Astrocyte (in vitro differentiated cells and primary cell): ENCODE results near the gene SLC51B. TPM values are rescaled to one million over a fixed set of nuclear protein-coding genes. Genes with fewer than 3 reads are reported as not detected.

Source experiments
- DNase-seq: peaks from one replicate; pipeline ENCODE4 v3.0.0-alpha.2; 2010; ENCODE audit warnings: low read depth
- FAIRE-seq: peaks from 2 replicates; lab custom pipeline; 2011; peaks lifted over from hg19 to GRCh38; lab: Jason Lieb, UNC
- H2AFZ ChIP-seq: 2 replicates; pipeline ENCODE4 v1.6.0; 2012; ENCODE audit warnings: low read depth, low read length, inconsistent platforms
- H3K27ac ChIP-seq: 2 replicates; pipeline ENCODE4 v1.5.1; 2011; ENCODE audit warnings: low read depth, low read length, inconsistent platforms
- H3K27me3 ChIP-seq: 2 replicates; pipeline ENCODE4 v1.6.0; 2011; ENCODE audit warnings: low read length, inconsistent platforms; ENCODE audit not compliant: insufficient read depth
- H3K36me3 ChIP-seq: 2 replicates; pipeline ENCODE4 v1.5.1; 2011; ENCODE audit warnings: low read length, inconsistent platforms; ENCODE audit not compliant: insufficient read depth
- H3K4me1 ChIP-seq: 2 replicates; pipeline ENCODE4 v1.5.1; 2011; ENCODE audit warnings: low read length, inconsistent platforms; ENCODE audit not compliant: insufficient read depth
- H3K4me2 ChIP-seq: 2 replicates; pipeline ENCODE4 v1.6.0; 2012; ENCODE audit warnings: low read length, inconsistent platforms
- H3K4me3 ChIP-seq: 2 replicates; pipeline ENCODE4 v1.5.1; 2011; ENCODE audit warnings: low read depth, mild to moderate bottlenecking, low read length, inconsistent platforms; ENCODE audit not compliant: insufficient read depth
- H3K79me2 ChIP-seq: 2 replicates; pipeline ENCODE4 v1.6.0; 2012; ENCODE audit warnings: mild to moderate bottlenecking, low read length, inconsistent platforms; ENCODE audit not compliant: insufficient read depth
- H3K9ac ChIP-seq: 2 replicates; pipeline ENCODE4 v1.6.0; 2012; ENCODE audit warnings: mild to moderate bottlenecking, low read length, inconsistent platforms
- H3K9me3 ChIP-seq: 2 replicates; pipeline ENCODE4 v1.5.1; 2012; ENCODE audit warnings: low read depth, mild to moderate bottlenecking, low read length, inconsistent platforms; ENCODE audit not compliant: insufficient read depth
- H4K20me1 ChIP-seq: 2 replicates; pipeline ENCODE4 v1.6.0; 2012; ENCODE audit warnings: low read length, inconsistent platforms; ENCODE audit not compliant: insufficient read depth
- H3K27ac Mint-ChIP-seq: one replicate; pipeline ENCODE4 v1.8.0; 2021; ENCODE audit warnings: mild to moderate bottlenecking, mixed read lengths; ENCODE audit not compliant: unreplicated experiment
- H3K27me3 Mint-ChIP-seq: one replicate; pipeline ENCODE4 v1.8.0; 2021; ENCODE audit warnings: low read depth, mixed read lengths; ENCODE audit not compliant: unreplicated experiment
- H3K36me3 Mint-ChIP-seq: one replicate; pipeline ENCODE4 v1.8.0; 2021; ENCODE audit warnings: low read depth, mixed read lengths; ENCODE audit not compliant: unreplicated experiment
- H3K4me1 Mint-ChIP-seq: one replicate; pipeline ENCODE4 v1.8.0; 2021; ENCODE audit warnings: low read depth, mixed read lengths; ENCODE audit not compliant: unreplicated experiment
- H3K4me3 Mint-ChIP-seq: one replicate; pipeline ENCODE4 v1.8.0; 2021; ENCODE audit warnings: mild to moderate bottlenecking, moderate library complexity, mixed read lengths; ENCODE audit not compliant: unreplicated experiment
- H3K9me3 Mint-ChIP-seq: one replicate; pipeline ENCODE4 v1.8.0; 2021; ENCODE audit warnings: mild to moderate bottlenecking, mixed read lengths; ENCODE audit not compliant: unreplicated experiment
- EZH2 ChIP-seq: IDR thresholded peaks from 2 replicates; pipeline ENCODE4 v1.6.1; 2012; ENCODE audit warnings: mild to moderate bottlenecking, low read length, inconsistent platforms; ENCODE audit not compliant: insufficient read depth
- total RNA-seq: library from RNA; stranded (reverse); gene quantifications from 2 replicates; pipeline ENCODE4 v1.2.1, GENCODE V29; 2021
- TF ChIP-seq, protein P1 (sequence below): IDR thresholded peaks from 2 replicates; pipeline ENCODE4 v1.5.1; 2011; ENCODE audit warnings: low read depth, mild to moderate bottlenecking, inconsistent platforms, low read length, moderate library complexity; ENCODE audit not compliant: insufficient read depth

SLC51B gene
- total RNA-seq, 1 donor from 2014 or later, result not detected

DNA sequence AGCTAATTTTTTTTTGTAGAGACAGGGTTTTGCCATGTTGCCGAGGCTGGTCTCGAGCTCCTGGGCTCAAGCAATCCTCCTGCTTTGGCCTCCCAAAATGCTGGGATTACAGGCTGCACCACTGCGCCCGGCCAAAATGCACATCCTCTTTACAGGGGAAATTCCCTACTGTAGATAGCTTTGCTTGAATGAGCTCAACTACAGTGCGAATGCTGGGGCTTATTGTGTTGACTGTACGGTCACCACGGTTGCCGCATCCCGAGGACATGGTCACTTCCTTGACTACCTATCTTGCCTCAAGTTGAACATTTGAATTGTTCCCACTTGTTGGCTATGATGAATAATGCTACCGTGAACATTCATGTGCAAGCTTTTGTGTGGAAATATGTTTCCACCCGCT, 10.5 kb upstream of the SLC51B start:
- H4K20me1 ChIP-seq, result no peaks in the 10 kb centered on the region
- no peaks in the 10 kb centered on the region for H3K36me3 Mint-ChIP-seq
- H3K27ac Mint-ChIP-seq, result no peak overlapping the region
- no peak overlapping the region for H3K27ac ChIP-seq
- peaks cover 5% of the 10 kb centered on the region for H3K4me1 ChIP-seq
- peaks cover 10% of the 10 kb centered on the region for H3K27me3 Mint-ChIP-seq
- H3K4me3 Mint-ChIP-seq, result no peak overlapping the region
- H3K4me3 ChIP-seq, result no peak overlapping the region
- H3K79me2 ChIP-seq, result no peaks in the 10 kb centered on the region
- H3K4me2 ChIP-seq, result no peak overlapping the region
- no peak overlapping the region for H2AFZ ChIP-seq
- H3K9me3 ChIP-seq, result no peaks in the 10 kb centered on the region
- FAIRE-seq (no peak), DNase-seq (no peak)
- TF ChIP-seq, protein P1, sequence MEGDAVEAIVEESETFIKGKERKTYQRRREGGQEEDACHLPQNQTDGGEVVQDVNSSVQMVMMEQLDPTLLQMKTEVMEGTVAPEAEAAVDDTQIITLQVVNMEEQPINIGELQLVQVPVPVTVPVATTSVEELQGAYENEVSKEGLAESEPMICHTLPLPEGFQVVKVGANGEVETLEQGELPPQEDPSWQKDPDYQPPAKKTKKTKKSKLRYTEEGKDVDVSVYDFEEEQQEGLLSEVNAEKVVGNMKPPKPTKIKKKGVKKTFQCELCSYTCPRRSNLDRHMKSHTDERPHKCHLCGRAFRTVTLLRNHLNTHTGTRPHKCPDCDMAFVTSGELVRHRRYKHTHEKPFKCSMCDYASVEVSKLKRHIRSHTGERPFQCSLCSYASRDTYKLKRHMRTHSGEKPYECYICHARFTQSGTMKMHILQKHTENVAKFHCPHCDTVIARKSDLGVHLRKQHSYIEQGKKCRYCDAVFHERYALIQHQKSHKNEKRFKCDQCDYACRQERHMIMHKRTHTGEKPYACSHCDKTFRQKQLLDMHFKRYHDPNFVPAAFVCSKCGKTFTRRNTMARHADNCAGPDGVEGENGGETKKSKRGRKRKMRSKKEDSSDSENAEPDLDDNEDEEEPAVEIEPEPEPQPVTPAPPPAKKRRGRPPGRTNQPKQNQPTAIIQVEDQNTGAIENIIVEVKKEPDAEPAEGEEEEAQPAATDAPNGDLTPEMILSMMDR, result no peak
- TF ChIP-seq EZH2, result no peak
- no peaks in the 10 kb centered on the region for H3K9me3 Mint-ChIP-seq
- no peak overlapping the region for H3K9ac ChIP-seq
- peaks cover 6% of the 10 kb centered on the region for H3K27me3 ChIP-seq
- H3K4me1 Mint-ChIP-seq, result no peaks in the 10 kb centered on the region
- no peaks in the 10 kb centered on the region for H3K36me3 ChIP-seq

DNA sequence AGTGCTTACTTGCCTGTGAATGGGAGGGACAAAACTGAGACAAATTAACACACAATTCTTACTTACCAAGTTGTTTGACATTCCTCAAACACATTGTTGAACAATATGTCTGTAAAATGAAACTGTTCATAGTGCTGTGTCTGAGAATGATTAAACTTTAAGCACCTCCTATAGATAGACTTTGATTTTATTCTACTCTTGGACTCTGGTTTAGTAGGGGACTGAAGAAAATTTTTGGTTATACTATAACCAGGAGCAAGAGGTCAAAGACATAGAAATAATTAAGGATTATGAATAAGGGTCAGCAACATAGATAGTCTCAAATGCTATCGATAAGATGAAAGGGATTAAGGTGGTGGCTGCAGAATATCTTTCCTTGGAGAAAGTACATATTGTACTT, 7.9 kb upstream of the SLC51B start:
- no peak overlapping the region for H3K27ac ChIP-seq
- TF ChIP-seq EZH2, result no peak
- TF ChIP-seq, protein P1, result no peak
- H3K4me1 ChIP-seq, result peaks cover 5% of the 10 kb centered on the region
- H3K4me3 Mint-ChIP-seq, result no peak overlapping the region
- peaks cover 5% of the 10 kb centered on the region for H3K27me3 ChIP-seq
- no peak for DNase-seq
- H3K9me3 Mint-ChIP-seq, result peaks cover 4% of the 10 kb centered on the region
- peaks cover 10% of the 10 kb centered on the region for H3K27me3 Mint-ChIP-seq
- no peaks in the 10 kb centered on the region for H3K36me3 ChIP-seq
- no peaks in the 10 kb centered on the region for H3K9me3 ChIP-seq
- no peaks in the 10 kb centered on the region for H3K36me3 Mint-ChIP-seq
- no peak overlapping the region for H3K4me2 ChIP-seq
- no peak overlapping the region for H3K4me3 ChIP-seq
- no peaks in the 10 kb centered on the region for H3K4me1 Mint-ChIP-seq
- no peaks in the 10 kb centered on the region for H4K20me1 ChIP-seq
- no peak overlapping the region for H2AFZ ChIP-seq
- no peaks in the 10 kb centered on the region for H3K79me2 ChIP-seq
- H3K9ac ChIP-seq, result no peak overlapping the region
- no peak for FAIRE-seq
- H3K27ac Mint-ChIP-seq, result no peak overlapping the region

DNA sequence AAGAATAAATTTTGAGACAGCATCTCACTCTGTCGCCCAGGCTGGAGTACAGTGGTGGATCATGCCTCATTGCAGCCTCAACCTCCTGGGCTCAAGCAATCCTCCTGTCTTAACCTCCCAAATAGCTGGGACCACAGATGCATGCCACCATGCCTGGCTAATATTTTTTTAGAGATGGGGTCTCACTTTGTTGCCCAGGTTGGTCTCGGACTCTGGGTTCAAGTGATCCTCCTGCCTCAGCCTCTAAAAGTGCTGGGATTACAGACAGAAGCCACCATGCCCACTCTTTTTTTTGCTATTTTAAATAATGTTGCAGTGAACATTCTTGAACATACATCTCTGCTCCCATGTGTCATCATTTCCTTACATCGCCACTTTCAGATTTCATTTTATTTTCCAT, 6.8 kb upstream of the SLC51B start:
- H3K79me2 ChIP-seq, result no peaks in the 10 kb centered on the region
- H3K9me3 Mint-ChIP-seq, result peaks cover 6% of the 10 kb centered on the region

More for the DNA sequence above, 6.8 kb upstream of the SLC51B start:
- Histone ChIP-seq H3K36me3 (no peaks in the 10 kb centered on the region), H3K4me2 (no peak overlapping the region), H3K4me1 (no peaks in the 10 kb centered on the region), H3K27ac (no peak overlapping the region), H3K9me3 (no peaks in the 10 kb centered on the region), H2AFZ (no peak overlapping the region), H4K20me1 (no peaks in the 10 kb centered on the region), H3K4me3 (no peak overlapping the region), H3K27me3 (peaks cover 5% of the 10 kb centered on the region), H3K9ac (no peak overlapping the region)
- Mint-ChIP-seq H3K4me3 (no peak overlapping the region), H3K27me3 (peaks cover 13% of the 10 kb centered on the region), H3K4me1 (no peaks in the 10 kb centered on the region), H3K36me3 (no peaks in the 10 kb centered on the region), H3K27ac (no peak overlapping the region)
- TF ChIP-seq EZH2, result no peak
- TF ChIP-seq, protein P1, result no peak
- FAIRE-seq, result no peak
- DNase-seq, result no peak
